Ovary (tissue), 3 donors: ENCODE measurements around the gene FGL2.

Source experiments
- CTCF ChIP-seq, 3 donors: fragments of 450-650 bp in 2 of 3; fragments of 200-600 bp in 1 of 3; IDR thresholded peaks; one replicate each; pipeline versions ENCODE4 v1.5.1 to v1.8.0; 2016 to 2022; ENCODE audit warnings: antibody characterized with exemption in 3 of 3, mild to moderate bottlenecking in 1 of 3
- EP300 ChIP-seq: sonication (generic); formaldehyde crosslinking; IDR thresholded peaks from one replicate; pipeline ENCODE4 v1.6.1; 2017; ENCODE audit warnings: antibody characterized with exemption
- donor health status: DM: no; HTN: no; CAD: no.

- TF ChIP-seq EP300 (no peak), CTCF (IDR thresholded peaks at IDR 0.05) (no peak)
Observed at GRCh38 chr7:77188731-77189437, 10.7 kb downstream of the FGL2 start.
